Stomach (tissue), 9 donors: Measurements from ENCODE around the gene DHPS. TPM values are rescaled to one million over a fixed set of nuclear protein-coding genes. Genes with fewer than 3 reads are reported as not detected.
A peak's percentile ranks its signal among the peaks of the same experiment; 100 is the strongest.

Experiments
- DNase-seq, 2 donors: peaks; one replicate each; pipeline versions ENCODE4 v3.0.0 to v3.0.0-alpha.2; 2013 to 2019
- H3K27ac ChIP-seq, 5 donors: fragments of 200-600 bp in 4 of 5; sonication (generic) in 4 of 5; one replicate each; pipeline ENCODE4 v1.5.1; 2013 to 2019; ENCODE audit warnings: mild to moderate bottlenecking in 1 of 5, moderate library complexity in 1 of 5
- H3K27me3 ChIP-seq, 3 donors: fragments of 200-600 bp; sonication (generic); one replicate each; pipeline ENCODE4 v1.5.1; 2017 to 2019; ENCODE audit warnings: mixed run types in 1 of 3
- H3K36me3 ChIP-seq, 4 donors: fragments of 200-600 bp; sonication (generic); 1 replicate in 3 of 4; 2 replicates in 1 of 4; pipeline ENCODE4 v1.5.1; 2016 to 2019
- H3K4me1 ChIP-seq, 4 donors: fragments of 200-600 bp; sonication (generic); one replicate each; pipeline ENCODE4 v1.5.1; 2016 to 2019
- H3K4me3 ChIP-seq, 4 donors: fragments of 200-600 bp; sonication (generic) in 3 of 4; one replicate each; pipeline ENCODE4 v1.5.1; 2016 to 2019; ENCODE audit warnings: mild to moderate bottlenecking in 1 of 4
- H3K9me3 ChIP-seq, 4 donors: fragments of 200-600 bp; sonication (generic); one replicate each; pipeline ENCODE4 v1.5.1; 2016 to 2019
- CTCF ChIP-seq, 7 experiments: fragments of 450-650 bp in 4 of 7; fragments of 200-600 bp in 3 of 7; sonication (generic) in 3 of 7; IDR thresholded peaks; one replicate each; pipeline ENCODE4 v1.5.1; 2016 to 2019; ENCODE audit warnings: antibody characterized with exemption in 7 of 7, control low read depth in 2 of 7, mild to moderate bottlenecking in 1 of 7
- EP300 ChIP-seq: sonication (generic); formaldehyde crosslinking; IDR thresholded peaks from one replicate; pipeline ENCODE4 v1.6.1; 2017; ENCODE audit warnings: antibody characterized with exemption
- POLR2A ChIP-seq, 4 donors: fragments of 450-650 bp; IDR thresholded peaks; one replicate each; pipeline ENCODE4 v1.6.1; 2016; ENCODE audit warnings: antibody characterized with exemption in 4 of 4, control low read depth in 2 of 4, mild to moderate bottlenecking in 1 of 4, moderate library complexity in 1 of 4
- POLR2AphosphoS5 ChIP-seq, 3 donors: sonication (generic); formaldehyde crosslinking; IDR thresholded peaks; one replicate each; pipeline ENCODE4 v1.6.1; 2016; ENCODE audit warnings: antibody characterized with exemption in 3 of 3
- WGBS, 5 donors: extraction: QIAGEN DNeasy Blood & Tissue Kit in 3 of 5; methylation state at CpG; one replicate each; pipeline versions ENCODE4 v1.1.5 to v1.1.7; 2013 to 2018; 5-methylcytosine and 5-hydroxymethylcytosine counted together
- intact Hi-C: fragments of 100-400 bp; cut with DNase I; formaldehyde crosslinking; loops from one replicate; pipeline ENCODE4 v1.15.1; 2023; ENCODE audit warnings: low total_unique reads
- polyA plus RNA-seq, 3 donors: library from polyadenylated mRNA; stranded (reverse); fragments of 200-250 nt; gene quantifications; one replicate each; pipeline ENCODE4 v1.2.3, GENCODE V29; 2013
- total RNA-seq, 5 donors: library from RNA; depleted of rRNA; stranded (reverse); fragments of >200 nt; gene quantifications; one replicate each; pipeline versions ENCODE4 v1.1.0 to v1.2.3, GENCODE V29; 2014 to 2016
- donor health status: healthy with polysubstance abuse.
- donor health status: Bipolar disorder and iron deficiency.
- donor health status: healthy.

DHPS gene
- total and polyA plus RNA-seq, 8 donors = 51.7 to 287 (median 75.5) TPM

GRCh38 chr19:12722566-12723380 lies 41.1 kb upstream of the DHPS start:
- peak; percentile 97 to 99 for DNase-seq
- H3K4me3 ChIP-seq = peak overlapping the region; percentile 77 to 97 (median 84)
- peak overlapping the region; percentile 92 to 97 (median 95) for H3K27ac ChIP-seq
- intact Hi-C loops = no loop called here
- TF ChIP-seq CTCF (IDR thresholded peaks at IDR 0.05) = no peak
- TF ChIP-seq EP300 = no peak
- peak; percentile 67 to 90 (median 76) for TF ChIP-seq POLR2AphosphoS5 (IDR thresholded peaks at IDR 0.05)
- peaks cover 10 to 20% (median 19%) of the 10 kb centered on the region in 4 donors for H3K36me3 ChIP-seq
- no peaks in the 10 kb centered on the region for H3K9me3 ChIP-seq
- 0 to 1% (median 1%) methylated on average over 24 to 32 of the region's 32 CpGs for WGBS, 5 donors
- H3K4me1 ChIP-seq = peaks cover 22 to 60% (median 46%) of the 10 kb centered on the region in 4 donors
- H3K27me3 ChIP-seq = no peaks in the 10 kb centered on the region

GRCh38 chr19:12721656-12722565 lies 40.2 kb upstream of the DHPS start:
- TF ChIP-seq EP300 = no peak
- TF ChIP-seq CTCF (IDR thresholded peaks at IDR 0.05) = no peak
- no peak for TF ChIP-seq POLR2A (IDR thresholded peaks at IDR 0.05)
- no peak for TF ChIP-seq POLR2AphosphoS5 (IDR thresholded peaks at IDR 0.05)
- peak; percentile 69 to 93 for DNase-seq
- H3K4me3 ChIP-seq = peak overlapping the region; percentile 77 to 97 (median 84)
- WGBS, 5 donors = 0 to 1% (median 0%) methylated on average over 44 to 65 of the region's 65 CpGs
- H3K36me3 ChIP-seq = peaks cover 10 to 25% (median 24%) of the 10 kb centered on the region in 4 donors
- H3K27me3 ChIP-seq = no peaks in the 10 kb centered on the region
- no peaks in the 10 kb centered on the region for H3K9me3 ChIP-seq
- peak overlapping the region; percentile 92 to 97 (median 95) for H3K27ac ChIP-seq
- H3K4me1 ChIP-seq = peaks cover 22 to 68% (median 50%) of the 10 kb centered on the region in 4 donors
- intact Hi-C loops = no loop called here

- TF ChIP-seq POLR2A (IDR thresholded peaks at IDR 0.05) = no peak
- TF ChIP-seq POLR2AphosphoS5 (IDR thresholded peaks at IDR 0.05) = no peak
- TF ChIP-seq CTCF (IDR thresholded peaks at IDR 0.05) = no peak
- no peak for TF ChIP-seq EP300
- Histone ChIP-seq H3K4me1 (peaks cover 22 to 74% (median 53%) of the 10 kb centered on the region in 4 donors), H3K9me3 (no peaks in the 10 kb centered on the region), H3K36me3 (peaks cover 16 to 34% (median 33%) of the 10 kb centered on the region in 4 donors), H3K27ac (peak overlapping the region; percentile 92 to 97 (median 95)), H3K4me3 (peak overlapping the region; percentile 77 to 97 (median 84)), H3K27me3 (no peaks in the 10 kb centered on the region)
- peak in 1 of 2 donors; percentile 62 for DNase-seq
- intact Hi-C loops = no loop called here
- WGBS, 5 donors = 3 to 10% (median 4%) methylated on average over 14 to 59 of the region's 59 CpGs
These were observed 39.4 kb upstream of the DHPS start for GRCh38 chr19:12720851-12721655.
